NCI-H345 treated with DMSO at 0.1 percent for 48 hours (cell line): ENCODE data around the gene EPYC.

Experiments used
- DNase-seq: peaks from one replicate; lab custom pipeline; 2025; ENCODE audit not compliant: unreplicated experiment; lab: John Stamatoyannopoulos, UW

Gene EPYC

GRCh38 chr12:91004872-91005271 lies at the start of gene EPYC:
TSS of gene EPYC (minus strand) at chr12:91004972. CDS start at chr12:91002565, 2,407 bp downstream.
- no peak for DNase-seq

DNA sequence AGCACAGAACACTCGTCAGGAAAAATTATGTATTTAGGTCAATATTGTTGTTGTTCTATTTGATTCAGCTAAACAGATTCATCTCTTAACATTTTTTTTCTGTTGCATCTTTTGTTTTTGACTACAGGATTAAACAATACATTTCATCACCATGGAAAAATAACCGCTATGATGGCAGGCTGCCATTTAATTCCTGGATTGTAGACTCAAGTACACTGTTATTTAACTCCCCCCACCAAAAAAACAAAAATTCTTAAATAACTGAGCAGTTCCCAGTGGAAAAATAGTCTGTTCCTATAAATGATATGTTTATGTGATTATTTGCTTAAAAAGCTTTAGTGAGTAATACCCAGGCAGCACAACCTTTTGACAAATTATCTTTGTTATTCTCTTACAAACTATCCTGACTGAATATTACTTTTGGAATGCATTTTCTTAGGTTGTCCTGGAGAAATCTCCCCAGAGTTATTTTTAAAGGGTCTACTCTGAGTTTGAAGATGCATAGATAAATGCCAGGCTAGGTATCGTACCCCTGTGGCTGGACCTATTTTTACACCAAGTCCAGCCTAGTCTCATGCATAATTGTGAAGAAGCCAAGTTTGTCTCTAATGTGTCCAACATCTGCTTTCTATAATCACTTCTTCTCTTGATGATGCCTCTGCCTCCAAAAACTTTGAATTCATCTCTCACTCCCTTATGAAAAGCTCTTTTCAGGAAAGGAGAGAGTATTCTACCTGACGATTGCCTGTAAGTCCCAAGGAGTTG lies 49.4 kb upstream of the EPYC start:
- no peak for DNase-seq

DNA sequence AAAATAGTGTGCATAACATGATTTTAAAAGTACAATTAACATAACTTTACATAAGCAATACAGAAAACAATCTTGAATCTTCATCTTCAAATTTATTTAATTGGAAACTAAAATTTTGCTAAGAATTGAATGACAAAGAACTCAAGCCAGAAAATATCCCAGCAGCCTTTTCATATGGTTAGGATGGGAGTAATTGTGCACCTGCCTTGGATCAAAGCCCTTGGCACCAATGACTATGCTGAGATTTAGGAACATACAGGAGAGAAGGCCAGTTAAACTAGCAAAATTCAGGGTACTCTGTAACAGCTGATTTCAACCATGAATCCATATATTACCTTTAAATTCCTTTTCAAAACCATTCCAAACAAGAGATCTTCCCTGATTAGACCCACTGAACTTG lies 47.3 kb upstream of the EPYC start:
- no peak for DNase-seq

GRCh38 chr12:91044586-91044985 lies 39.8 kb upstream of the EPYC start:
- no peak for DNase-seq

DNA sequence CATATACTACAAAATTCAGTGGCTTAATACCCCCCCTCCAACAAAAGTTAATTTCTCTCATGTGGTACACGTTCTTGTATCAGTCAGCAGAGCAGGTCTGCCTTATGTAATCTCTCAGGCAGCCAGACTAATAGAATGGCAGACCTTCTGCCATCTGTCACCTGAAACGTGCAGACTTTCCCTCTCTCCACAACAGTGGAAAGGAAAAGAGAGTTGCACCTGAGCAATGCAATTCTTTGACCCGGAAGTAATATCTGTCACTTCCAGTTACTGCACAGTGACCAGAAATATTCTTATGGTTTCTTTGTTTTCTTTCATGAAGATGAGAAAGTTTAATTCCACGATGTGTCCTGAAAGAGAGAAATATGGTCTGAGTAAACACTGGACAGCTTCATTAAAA lies 38.6 kb upstream of the EPYC start:
- DNase-seq: no peak

DNA sequence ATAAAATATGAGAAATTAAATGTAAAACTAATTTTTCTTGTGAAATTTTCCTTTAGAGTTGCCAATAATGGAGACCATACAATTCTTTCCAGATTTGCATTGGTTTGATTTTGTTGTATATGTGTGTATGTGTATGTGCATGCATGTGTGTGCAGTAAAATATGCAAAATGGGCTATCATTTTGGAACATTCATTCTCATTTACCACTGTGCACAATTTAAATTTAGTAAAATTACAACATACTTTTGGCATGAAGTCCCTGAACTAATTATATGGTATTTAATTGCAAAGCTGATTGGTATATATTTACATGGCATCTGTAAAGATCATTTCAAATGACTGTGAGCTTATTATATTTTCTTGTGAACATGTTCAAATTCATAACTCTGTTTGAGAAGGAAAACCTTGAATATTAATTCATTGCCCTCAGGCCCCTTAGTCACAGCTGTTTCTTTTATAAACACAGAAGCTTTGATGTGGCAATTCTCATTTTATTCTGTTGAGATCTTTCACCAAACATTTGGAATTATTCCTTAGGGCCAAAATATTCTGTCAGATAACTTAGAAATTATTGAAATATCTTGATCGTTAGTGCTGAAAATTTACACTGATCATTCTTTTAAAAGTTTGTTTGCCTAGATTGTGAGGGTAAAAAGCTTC lies 35.5 kb upstream of the EPYC start:
- no peak for DNase-seq

GRCh38 chr12:91037276-91037675 lies 32.5 kb upstream of the EPYC start:
- no peak for DNase-seq

DNA sequence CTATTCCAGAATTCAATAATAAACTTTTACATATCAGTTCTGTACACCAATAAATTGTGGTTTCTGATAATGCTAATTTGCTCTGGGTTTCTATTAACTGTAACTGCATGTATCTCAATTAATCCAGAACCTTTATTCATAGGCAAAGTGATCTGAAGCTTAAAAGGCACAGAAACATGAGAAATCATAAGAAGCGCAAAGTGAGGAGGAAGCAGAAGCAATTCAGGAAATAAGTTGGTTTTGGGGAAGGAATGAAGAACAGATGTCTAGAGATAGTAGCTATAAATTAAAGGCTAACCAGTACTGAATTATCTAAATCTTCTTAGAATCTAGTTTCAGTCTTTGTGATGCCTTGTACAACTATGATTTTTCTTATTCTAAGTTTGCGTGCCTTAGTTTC lies 28.5 kb upstream of the EPYC start:
- no peak for DNase-seq

GRCh38 chr12:91023326-91024004 lies 18.7 kb upstream of the EPYC start:
- no peak for DNase-seq

- DNase-seq: no peak
These were observed 16.3 kb upstream of the EPYC start for GRCh38 chr12:91021076-91021475.

DNA sequence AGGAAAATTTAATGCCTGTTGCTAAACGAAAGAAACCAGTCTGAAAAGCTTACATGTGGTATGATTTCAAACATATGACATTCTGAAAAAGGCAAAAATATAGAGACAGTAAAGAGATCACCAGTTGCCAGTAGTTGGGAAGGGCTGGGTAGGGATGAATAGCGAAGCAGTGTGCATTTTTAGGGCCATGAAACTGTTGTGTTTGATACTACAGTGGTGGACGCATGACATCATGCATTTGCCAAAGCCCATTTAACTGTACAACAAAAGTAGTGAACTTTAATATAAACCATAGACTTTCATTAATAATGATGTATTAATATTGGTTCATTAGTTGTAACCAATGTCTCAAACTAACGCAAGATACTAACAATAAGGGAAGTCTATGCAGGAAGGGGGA lies 14.7 kb upstream of the EPYC start:
- no peak for DNase-seq

GRCh38 chr12:91017511-91018263 lies 12.9 kb upstream of the EPYC start:
- no peak for DNase-seq

DNA sequence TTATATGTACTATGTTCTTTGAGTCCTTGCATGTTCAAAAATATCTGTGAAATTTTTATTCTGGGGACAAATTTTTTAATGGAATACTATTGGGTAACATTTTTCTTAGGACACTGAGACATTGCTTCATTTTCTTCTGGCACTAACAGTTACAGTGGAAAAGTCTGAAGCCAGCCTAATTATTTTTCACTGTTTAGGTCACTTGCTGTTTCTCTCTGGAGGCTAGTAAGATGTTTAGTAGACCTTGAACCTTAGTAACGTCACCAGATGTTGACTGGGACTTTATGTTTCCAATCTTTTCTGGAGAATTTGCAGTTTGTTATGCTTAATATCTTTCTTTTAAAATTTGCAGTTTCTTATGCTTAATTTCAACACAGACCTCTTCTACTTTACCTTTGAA lies 12.3 kb upstream of the EPYC start:
- no peak for DNase-seq

- no peak for DNase-seq
These were observed 4.7 kb upstream of the EPYC start for GRCh38 chr12:91009319-91009950.

- DNase-seq: no peak
These were observed 2.9 kb upstream of the EPYC start for GRCh38 chr12:91007531-91008290.

- no peak for DNase-seq
These were observed 1.0 kb downstream of the EPYC start for GRCh38 chr12:91003737-91004136.

GRCh38 chr12:91001306-91001705 lies 3.5 kb downstream of the EPYC start:
- DNase-seq: no peak

- no peak for DNase-seq
These were observed 4.8 kb downstream of the EPYC start for GRCh38 chr12:90999966-91000365.

DNA sequence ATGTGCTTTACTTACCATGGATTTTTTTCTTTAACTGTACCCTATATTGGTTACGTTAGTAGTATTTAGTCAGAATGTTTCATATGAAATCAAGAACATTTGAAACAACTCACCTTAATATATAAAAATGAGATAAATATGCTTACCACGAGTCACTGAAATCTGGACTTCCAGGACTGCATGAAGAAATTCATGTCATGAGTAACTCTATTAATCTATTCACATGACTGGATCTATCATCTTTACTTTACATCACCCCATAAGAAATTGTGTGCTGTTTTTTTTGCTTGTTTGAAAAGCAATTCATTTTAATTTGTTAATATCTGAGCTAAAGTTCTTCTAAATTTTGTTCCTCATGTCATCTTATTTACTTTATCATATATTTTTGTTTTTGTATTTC lies 5.2 kb downstream of the EPYC start:
- no peak for DNase-seq

GRCh38 chr12:90995010-90995409 lies 9.8 kb downstream of the EPYC start:
- DNase-seq: no peak
